CD14-positive monocyte (primary cell): ENCODE measurements around the gene SRA1. TPM values are rescaled to one million over a fixed set of nuclear protein-coding genes. Genes with fewer than 3 reads are reported as not detected.

Source experiments
- DNase-seq, 3 donors: peaks; one replicate each; pipeline ENCODE4 v3.0.0-alpha.2; 2011 to 2022
- H2AFZ ChIP-seq: 2 replicates; pipeline ENCODE4 v1.6.0; 2012; ENCODE audit warnings: mild to moderate bottlenecking, low read depth, low read length, inconsistent platforms; ENCODE audit not compliant: insufficient read depth, poor library complexity, severe bottlenecking
- H3K27ac ChIP-seq, 2 donors: 1 replicate in 1 of 2; 2 replicates in 1 of 2; pipeline ENCODE4 v1.5.1; 2012 to 2013; ENCODE audit warnings: low read length in 2 of 2, control low read depth in 1 of 2, inconsistent platforms in 1 of 2, low read depth in 1 of 2, mild to moderate bottlenecking in 1 of 2
- H3K27me3 ChIP-seq, 2 donors: one replicate each; pipeline versions ENCODE4 v1.6.0 to v1.6.1; 2011 to 2013; ENCODE audit warnings: low read length in 2 of 2; ENCODE audit not compliant: control insufficient read depth in 2 of 2, insufficient read depth in 2 of 2
- H3K36me3 ChIP-seq, 2 donors: replicated peaks in 1 of 2; 1 replicate in 1 of 2; 2 replicates in 1 of 2; pipeline versions ENCODE4 v1.5.1 to v1.6.1; 2012 to 2013; ENCODE audit warnings: low read length in 2 of 2, control low read depth in 1 of 2, inconsistent platforms in 1 of 2, mild to moderate bottlenecking in 1 of 2; ENCODE audit not compliant: insufficient read depth in 2 of 2, control insufficient read depth in 1 of 2
- H3K4me1 ChIP-seq, 2 donors: 1 replicate in 1 of 2; 2 replicates in 1 of 2; pipeline versions ENCODE4 v1.5.1 to v1.6.1; 2012 to 2013; ENCODE audit warnings: low read length in 2 of 2, control low read depth in 1 of 2, inconsistent platforms in 1 of 2, mild to moderate bottlenecking in 1 of 2, moderate library complexity in 1 of 2; ENCODE audit not compliant: insufficient read depth in 2 of 2, control insufficient read depth in 1 of 2
- H3K4me2 ChIP-seq: replicated peaks from 2 replicates; pipeline ENCODE3; 2012; ENCODE audit warnings: low read length, moderate library complexity, mild to moderate bottlenecking; ENCODE audit not compliant: poor library complexity, severe bottlenecking; ENCODE audit errors: extremely low read depth
- H3K4me3 ChIP-seq, 3 experiments: fragments of 200-600 bp in 1 of 3; sonication (generic) in 1 of 3; replicated peaks in 1 of 3; 1 replicate in 2 of 3; 2 replicates in 1 of 3; pipeline ENCODE4 v1.5.1; 2011 to 2013; ENCODE audit warnings: low read length in 3 of 3, mild to moderate bottlenecking in 3 of 3, control low read depth in 2 of 3, low read depth in 2 of 3, inconsistent platforms in 1 of 3, moderate library complexity in 1 of 3
- H3K79me2 ChIP-seq: 2 replicates; pipeline ENCODE4 v1.6.0; 2012; ENCODE audit warnings: mild to moderate bottlenecking, control low read depth, inconsistent platforms, low read length, moderate library complexity; ENCODE audit not compliant: insufficient read depth
- H3K9ac ChIP-seq: 2 replicates; pipeline ENCODE4 v1.6.0; 2017; ENCODE audit warnings: low read length, mild to moderate bottlenecking; ENCODE audit not compliant: insufficient read depth, poor library complexity, severe bottlenecking
- H3K9me3 ChIP-seq, 2 donors: replicated peaks in 1 of 2; 1 replicate in 1 of 2; 2 replicates in 1 of 2; pipeline versions ENCODE4 v1.5.1 to v1.6.1; 2012 to 2013; ENCODE audit warnings: low read length in 2 of 2, control low read depth in 1 of 2; ENCODE audit not compliant: control insufficient read depth in 1 of 2, insufficient read depth in 1 of 2
- H4K20me1 ChIP-seq: 2 replicates; pipeline ENCODE4 v1.6.0; 2012; ENCODE audit warnings: mild to moderate bottlenecking, low read length, control low read depth, moderate library complexity; ENCODE audit not compliant: insufficient read depth
- H3K27ac Mint-ChIP-seq, 7 donors: one replicate each; pipeline ENCODE4 v1.8.0; 2020; ENCODE audit warnings: mild to moderate bottlenecking in 7 of 7, mixed read lengths in 7 of 7, moderate library complexity in 6 of 7, inconsistent platforms in 2 of 7
- H3K27me3 Mint-ChIP-seq, 3 donors: one replicate each; pipeline ENCODE4 v1.8.0; 2021 to 2022; ENCODE audit warnings: low read depth in 3 of 3, mild to moderate bottlenecking in 3 of 3, mixed read lengths in 3 of 3, moderate library complexity in 3 of 3, inconsistent platforms in 1 of 3
- H3K36me3 Mint-ChIP-seq, 2 donors: one replicate each; pipeline ENCODE4 v1.8.0; 2020; ENCODE audit warnings: mixed read lengths in 2 of 2, inconsistent platforms in 1 of 2, mild to moderate bottlenecking in 1 of 2
- H3K4me1 Mint-ChIP-seq: one replicate; pipeline ENCODE4 v1.8.0; 2020; ENCODE audit warnings: mild to moderate bottlenecking, mixed read lengths
- H3K4me3 Mint-ChIP-seq, 2 donors: one replicate each; pipeline ENCODE4 v1.8.0; 2020; ENCODE audit warnings: mild to moderate bottlenecking in 2 of 2, mixed read lengths in 2 of 2, moderate library complexity in 1 of 2
- H3K9me3 Mint-ChIP-seq, 7 donors: one replicate each; pipeline ENCODE4 v1.8.0; 2020 to 2022; ENCODE audit warnings: mixed read lengths in 7 of 7, mild to moderate bottlenecking in 6 of 7, moderate library complexity in 6 of 7, inconsistent platforms in 2 of 7
- WGBS: methylation state at CpG from one replicate; pipeline ENCODE4 v1.1.5; 2013; ENCODE audit warnings: missing lambda C conversion rate; ENCODE audit not compliant: insufficient coverage; 5-methylcytosine and 5-hydroxymethylcytosine counted together
- intact Hi-C, 2 donors: fragments of 100-400 bp; cut with micrococcal nuclease; formaldehyde crosslinking; loops; one replicate each; pipeline versions ENCODE4 v1.15.0 to v1.15.1; 2023
- polyA plus RNA-seq, 3 donors: library from polyadenylated mRNA; depleted of rRNA in 1 of 3; unstranded in 2 of 3; stranded (reverse) in 1 of 3; fragments of 300-500 nt in 2 of 3; fragments of >200 nt in 1 of 3; fragmentation: Illumina TruSeq in 2 of 3; gene quantifications; 1 replicate in 2 of 3; 2 replicates in 1 of 3; pipeline ENCODE4 v1.2.3, GENCODE V29; 2012 to 2021
- TF ChIP-seq, protein P1 (sequence below): fragments of 200-600 bp; IDR thresholded peaks from one replicate; pipeline ENCODE4 v1.8.0; 2022; ENCODE audit warnings: antibody characterized with exemption, mild to moderate bottlenecking

SRA1 gene
- polyA plus RNA-seq, 3 donors = 72.4 to 97.2 (median 80.8) TPM

DNA sequence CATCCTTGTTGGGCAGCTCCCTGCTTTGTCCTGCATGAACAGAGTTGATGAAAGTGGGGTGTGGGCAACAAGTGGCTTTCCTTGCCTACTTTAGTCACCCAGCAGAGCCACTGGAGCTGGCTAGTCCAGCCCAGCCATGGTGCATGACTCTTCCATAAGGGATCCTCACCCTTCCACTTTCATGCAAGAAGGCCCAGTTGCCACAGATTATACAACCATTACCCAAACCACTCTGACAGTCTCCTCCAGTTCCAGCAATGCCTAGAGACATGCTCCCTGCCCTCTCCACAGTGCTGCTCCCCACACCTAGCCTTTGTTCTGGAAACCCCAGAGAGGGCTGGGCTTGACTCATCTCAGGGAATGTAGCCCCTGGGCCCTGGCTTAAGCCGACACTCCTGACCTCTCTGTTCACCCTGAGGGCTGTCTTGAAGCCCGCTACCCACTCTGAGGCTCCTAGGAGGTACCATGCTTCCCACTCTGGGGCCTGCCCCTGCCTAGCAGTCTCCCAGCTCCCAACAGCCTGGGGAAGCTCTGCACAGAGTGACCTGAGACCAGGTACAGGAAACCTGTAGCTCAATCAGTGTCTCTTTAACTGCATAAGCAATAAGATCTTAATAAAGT, 11.3 kb upstream of the SRA1 start:
- H3K36me3 ChIP-seq = peaks cover 21 to 44% of the 10 kb centered on the region in 2 donors
- DNase-seq = peak in 1 of 3 donors; percentile 50
- Mint-ChIP-seq H3K27ac (peak overlapping the region; percentile 94 to 98 (median 98)), H3K4me3 (peak overlapping the region in 1 of 2 donors; percentile 67), H3K27me3 (peaks cover 0 to 2% (median 2%) of the 10 kb centered on the region in 3 donors), H3K9me3 (peaks cover 0 to 2% (median 0%) of the 10 kb centered on the region in 7 donors), H3K36me3 (peaks cover 37 to 60% of the 10 kb centered on the region in 2 donors), H3K4me1 (peaks cover 55% of the 10 kb centered on the region)
- peak overlapping the region; percentile 72 to 83 for H3K27ac ChIP-seq
- H3K79me2 ChIP-seq = peaks cover 34% of the 10 kb centered on the region
- H3K4me3 ChIP-seq = peak overlapping the region in 1 of 3 experiments; percentile 41
- H2AFZ ChIP-seq = peak overlapping the region; percentile 30
- intact Hi-C loops = loop anchor here in 1 of 2 donors (10.0 kb wide), 1 partner anchor 146 kb away; no protein-coding TSS in a partner anchor
- no peaks in the 10 kb centered on the region for H3K9me3 ChIP-seq
- peak overlapping the region; percentile 49 for H3K4me2 ChIP-seq
- H4K20me1 ChIP-seq = no peaks in the 10 kb centered on the region
- WGBS = 100% methylated on average over 2 of the region's 2 CpGs
- no peaks in the 10 kb centered on the region for H3K27me3 ChIP-seq
- TF ChIP-seq, protein P1, sequence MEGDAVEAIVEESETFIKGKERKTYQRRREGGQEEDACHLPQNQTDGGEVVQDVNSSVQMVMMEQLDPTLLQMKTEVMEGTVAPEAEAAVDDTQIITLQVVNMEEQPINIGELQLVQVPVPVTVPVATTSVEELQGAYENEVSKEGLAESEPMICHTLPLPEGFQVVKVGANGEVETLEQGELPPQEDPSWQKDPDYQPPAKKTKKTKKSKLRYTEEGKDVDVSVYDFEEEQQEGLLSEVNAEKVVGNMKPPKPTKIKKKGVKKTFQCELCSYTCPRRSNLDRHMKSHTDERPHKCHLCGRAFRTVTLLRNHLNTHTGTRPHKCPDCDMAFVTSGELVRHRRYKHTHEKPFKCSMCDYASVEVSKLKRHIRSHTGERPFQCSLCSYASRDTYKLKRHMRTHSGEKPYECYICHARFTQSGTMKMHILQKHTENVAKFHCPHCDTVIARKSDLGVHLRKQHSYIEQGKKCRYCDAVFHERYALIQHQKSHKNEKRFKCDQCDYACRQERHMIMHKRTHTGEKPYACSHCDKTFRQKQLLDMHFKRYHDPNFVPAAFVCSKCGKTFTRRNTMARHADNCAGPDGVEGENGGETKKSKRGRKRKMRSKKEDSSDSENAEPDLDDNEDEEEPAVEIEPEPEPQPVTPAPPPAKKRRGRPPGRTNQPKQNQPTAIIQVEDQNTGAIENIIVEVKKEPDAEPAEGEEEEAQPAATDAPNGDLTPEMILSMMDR = no peak
- peaks cover 40 to 65% of the 10 kb centered on the region in 2 donors for H3K4me1 ChIP-seq
- peak overlapping the region; percentile 36 for H3K9ac ChIP-seq

DNA sequence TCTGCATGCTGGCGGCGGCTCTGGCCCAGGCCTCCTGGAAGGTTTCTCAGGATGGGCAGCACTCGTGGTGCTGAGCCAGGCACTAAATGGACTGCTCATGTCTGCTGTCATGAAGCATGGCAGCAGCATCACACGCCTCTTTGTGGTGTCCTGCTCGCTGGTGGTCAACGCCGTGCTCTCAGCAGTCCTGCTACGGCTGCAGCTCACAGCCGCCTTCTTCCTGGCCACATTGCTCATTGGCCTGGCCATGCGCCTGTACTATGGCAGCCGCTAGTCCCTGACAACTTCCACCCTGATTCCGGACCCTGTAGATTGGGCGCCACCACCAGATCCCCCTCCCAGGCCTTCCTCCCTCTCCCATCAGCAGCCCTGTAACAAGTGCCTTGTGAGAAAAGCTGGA, 10.6 kb upstream of the SRA1 start:
- Histone ChIP-seq H4K20me1 (peaks cover under 1% of the 10 kb centered on the region), H3K4me1 (peaks cover 44 to 72% of the 10 kb centered on the region in 2 donors), H3K4me2 (no peak overlapping the region), H3K27ac (peak overlapping the region in 1 of 2 donors; percentile 83), H3K36me3 (peaks cover 21 to 41% of the 10 kb centered on the region in 2 donors), H3K79me2 (peaks cover 38% of the 10 kb centered on the region), H2AFZ (no peak overlapping the region), H3K9me3 (no peaks in the 10 kb centered on the region), H3K27me3 (no peaks in the 10 kb centered on the region), H3K9ac (no peak overlapping the region), H3K4me3 (no peak overlapping the region)
- Mint-ChIP-seq H3K4me3 (no peak overlapping the region), H3K27me3 (peaks cover 0 to 2% (median 2%) of the 10 kb centered on the region in 3 donors), H3K36me3 (peaks cover 32 to 53% of the 10 kb centered on the region in 2 donors), H3K4me1 (peaks cover 61% of the 10 kb centered on the region), H3K27ac (peak overlapping the region in 6 of 7 donors; percentile 35 to 98 (median 96)), H3K9me3 (peaks cover 0 to 2% (median 0%) of the 10 kb centered on the region in 7 donors)
- intact Hi-C loops = loop anchor here in 1 of 2 donors (10.0 kb wide), 1 partner anchor 147 kb away; no protein-coding TSS in a partner anchor
- TF ChIP-seq, protein P1 = no peak
- peak in 1 of 3 donors; percentile 5 for DNase-seq
- 98% methylated on average over 9 of the region's 13 CpGs for WGBS
